ENCODE measurements around the gene KCNJ11.

KCNJ11 gene

DNA sequence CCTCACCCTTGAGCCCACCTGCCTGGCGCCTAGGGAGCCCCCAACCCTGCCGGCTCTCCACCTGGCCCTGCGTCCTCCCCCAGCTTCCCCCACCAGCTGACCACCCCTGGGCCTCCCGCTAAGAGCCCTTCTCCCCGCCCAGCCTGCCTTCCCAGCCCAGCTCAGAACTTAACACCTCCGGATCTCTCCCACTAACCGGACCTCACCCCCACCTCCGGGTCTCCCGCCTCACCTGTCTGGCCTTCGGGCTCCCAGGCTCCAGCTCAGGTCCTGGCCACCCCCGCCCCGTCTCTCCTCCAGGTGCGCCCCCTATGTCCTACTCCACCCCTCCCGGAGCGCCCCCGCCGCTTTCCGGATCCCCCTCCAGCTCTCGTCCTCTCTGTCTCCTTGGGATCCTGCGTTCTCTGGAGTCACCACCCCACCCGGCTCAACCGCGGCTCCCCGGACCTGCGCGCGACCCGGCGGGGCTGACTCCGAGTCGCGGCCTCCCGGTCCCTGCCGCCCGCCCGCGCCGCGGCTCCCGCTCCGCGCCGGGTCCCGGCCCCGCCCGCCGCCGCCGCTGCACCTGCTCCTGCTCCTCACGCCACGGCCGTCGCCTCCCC, at the start of gene KCNJ11:
TSS of gene KCNJ11 (minus strand) at position 51 of the 602 bp plus-strand sequence. CDS start 568 bp downstream, outside the sequence.
- peak; percentile 25 for DNase-seq (ENCODE audit: extremely low spot score)
- TF ChIP-seq, protein P1, sequence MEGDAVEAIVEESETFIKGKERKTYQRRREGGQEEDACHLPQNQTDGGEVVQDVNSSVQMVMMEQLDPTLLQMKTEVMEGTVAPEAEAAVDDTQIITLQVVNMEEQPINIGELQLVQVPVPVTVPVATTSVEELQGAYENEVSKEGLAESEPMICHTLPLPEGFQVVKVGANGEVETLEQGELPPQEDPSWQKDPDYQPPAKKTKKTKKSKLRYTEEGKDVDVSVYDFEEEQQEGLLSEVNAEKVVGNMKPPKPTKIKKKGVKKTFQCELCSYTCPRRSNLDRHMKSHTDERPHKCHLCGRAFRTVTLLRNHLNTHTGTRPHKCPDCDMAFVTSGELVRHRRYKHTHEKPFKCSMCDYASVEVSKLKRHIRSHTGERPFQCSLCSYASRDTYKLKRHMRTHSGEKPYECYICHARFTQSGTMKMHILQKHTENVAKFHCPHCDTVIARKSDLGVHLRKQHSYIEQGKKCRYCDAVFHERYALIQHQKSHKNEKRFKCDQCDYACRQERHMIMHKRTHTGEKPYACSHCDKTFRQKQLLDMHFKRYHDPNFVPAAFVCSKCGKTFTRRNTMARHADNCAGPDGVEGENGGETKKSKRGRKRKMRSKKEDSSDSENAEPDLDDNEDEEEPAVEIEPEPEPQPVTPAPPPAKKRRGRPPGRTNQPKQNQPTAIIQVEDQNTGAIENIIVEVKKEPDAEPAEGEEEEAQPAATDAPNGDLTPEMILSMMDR (IDR thresholded peaks at IDR 0.05; ENCODE audit: control extremely low read depth, extremely low read depth, low read depth, missing control alignments): no peak
- ChIA-PET CTCF (interaction anchor here (0.7 to 14.8 kb wide), 16 partner anchors 9 to 177 kb away, joined by 3 to 220 read pairs (median 4); partner anchors contain the start of gene OTOG), POLR2A (no interaction called here)

DNA sequence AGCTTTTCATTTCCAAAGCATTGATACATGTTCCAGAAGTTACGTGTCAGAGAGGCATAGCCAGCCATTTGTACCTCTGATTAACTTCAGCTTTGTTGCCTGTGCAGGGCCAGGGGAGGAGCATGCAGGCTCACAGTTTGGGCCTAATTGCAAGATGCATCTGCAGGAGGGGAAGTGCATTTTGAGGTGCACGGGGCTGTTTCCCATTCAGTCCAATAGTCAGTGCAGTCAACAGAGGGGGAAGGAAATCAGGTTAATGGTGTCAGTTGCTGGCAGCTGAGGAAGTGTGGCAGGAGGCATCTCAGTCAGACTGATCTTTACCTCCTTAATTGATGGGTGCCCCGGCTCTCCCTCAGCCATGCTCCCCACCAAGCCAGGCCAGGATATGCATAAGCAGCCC, 48.9 kb upstream of the KCNJ11 start:
- ChIA-PET CTCF (no interaction called here), POLR2A (interaction anchor here (0.7 kb wide), 1 partner anchor 1581 kb away, joined by 5 read pairs; no protein-coding TSS in a partner anchor)

DNA sequence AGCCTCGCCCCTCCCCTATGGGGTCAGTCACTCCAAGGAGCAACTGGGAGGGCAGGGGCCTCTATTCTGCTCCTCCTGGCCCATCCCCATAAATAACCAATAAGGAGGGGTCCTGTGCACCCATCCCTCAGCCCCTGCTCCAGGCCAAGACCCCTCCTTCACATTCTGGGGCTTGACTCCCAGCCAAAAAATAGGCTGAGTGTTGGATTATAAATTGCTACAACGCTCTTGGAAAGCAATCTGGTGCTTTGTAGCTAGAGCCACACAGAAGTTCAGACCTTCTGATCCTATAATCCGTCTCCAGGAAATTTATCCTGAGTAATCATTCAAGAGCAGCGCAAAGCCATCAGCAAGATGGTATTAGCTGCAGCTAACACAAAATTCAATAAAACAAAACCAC, 45.6 kb upstream of the KCNJ11 start:
- CTCF ChIA-PET: interaction anchor here (1.0 to 2.0 kb wide), 2 partner anchors 47 to 108 kb away, joined by 3 to 4 read pairs; no protein-coding TSS in a partner anchor
- TF ChIP-seq, protein P1 (IDR thresholded peaks at IDR 0.05; ENCODE audit: control extremely low read depth, extremely low read depth, low read depth, missing control alignments): no peak

More for the DNA sequence above, 48.9 kb upstream of the KCNJ11 start:
- DNase-seq (ENCODE audit: extremely low spot score): no peak
- TF ChIP-seq, protein P1 (IDR thresholded peaks at IDR 0.05; ENCODE audit: control extremely low read depth, extremely low read depth, low read depth, missing control alignments): no peak

DNA sequence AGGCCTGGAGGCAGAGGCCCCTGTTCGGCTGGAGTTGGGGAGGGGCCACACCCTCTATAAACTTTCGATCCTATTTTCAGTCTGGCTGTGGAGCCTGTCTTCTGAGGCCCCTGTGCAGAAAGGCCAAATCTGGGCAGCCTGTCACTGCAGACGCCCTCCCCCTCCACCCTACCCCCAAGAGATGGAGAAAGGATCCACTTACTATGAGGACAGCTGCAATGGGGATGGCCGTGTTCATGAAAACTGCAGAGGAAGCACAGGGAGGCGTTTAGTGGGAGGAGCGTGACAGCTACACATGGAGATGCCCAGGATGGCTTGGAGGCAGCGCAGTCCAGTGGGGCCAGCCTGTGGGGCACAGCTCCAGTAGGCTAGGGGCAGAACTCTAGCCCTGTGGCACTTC, 43.5 kb upstream of the KCNJ11 start:
- TF ChIP-seq, protein P1 (IDR thresholded peaks at IDR 0.05; ENCODE audit: control extremely low read depth, extremely low read depth, low read depth, missing control alignments): no peak
- no peak for DNase-seq (ENCODE audit: extremely low spot score)
- POLR2A ChIA-PET: no interaction called here
- CTCF ChIA-PET: interaction anchor here (1.0 to 1.8 kb wide), 3 partner anchors 14 to 96 kb away, joined by 3 to 4 read pairs (median 4); no protein-coding TSS in a partner anchor

More for the DNA sequence above, 45.6 kb upstream of the KCNJ11 start:
- no peak for DNase-seq (ENCODE audit: extremely low spot score)
- POLR2A ChIA-PET: no interaction called here

DNA sequence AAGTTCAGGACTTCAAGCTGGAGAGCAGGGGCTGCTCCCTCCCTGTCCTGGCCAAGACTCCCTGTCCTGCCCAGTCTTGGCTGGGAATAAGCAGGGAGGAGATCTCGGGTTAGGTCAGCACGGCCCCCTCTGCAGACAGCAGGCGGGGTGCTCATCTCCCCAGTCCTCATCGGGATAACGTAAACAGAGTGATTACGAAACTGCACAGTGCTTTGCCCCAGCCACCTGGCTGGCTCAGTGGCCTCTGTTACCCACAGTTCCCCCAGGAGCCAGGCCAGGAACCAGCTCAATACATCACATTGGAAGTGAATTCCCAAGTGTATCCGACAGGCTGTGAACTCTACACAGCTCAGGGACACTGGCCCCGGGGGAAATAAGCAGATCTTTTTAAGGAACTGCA, 42.7 kb upstream of the KCNJ11 start:
- ChIA-PET POLR2A (no interaction called here), CTCF (interaction anchor here (1.5 to 1.8 kb wide), 3 partner anchors 11 to 97 kb away, joined by 4 read pairs; no protein-coding TSS in a partner anchor)
- TF ChIP-seq, protein P1 (IDR thresholded peaks at IDR 0.05; ENCODE audit: control extremely low read depth, extremely low read depth, low read depth, missing control alignments): no peak
- DNase-seq (ENCODE audit: extremely low spot score): no peak

DNA sequence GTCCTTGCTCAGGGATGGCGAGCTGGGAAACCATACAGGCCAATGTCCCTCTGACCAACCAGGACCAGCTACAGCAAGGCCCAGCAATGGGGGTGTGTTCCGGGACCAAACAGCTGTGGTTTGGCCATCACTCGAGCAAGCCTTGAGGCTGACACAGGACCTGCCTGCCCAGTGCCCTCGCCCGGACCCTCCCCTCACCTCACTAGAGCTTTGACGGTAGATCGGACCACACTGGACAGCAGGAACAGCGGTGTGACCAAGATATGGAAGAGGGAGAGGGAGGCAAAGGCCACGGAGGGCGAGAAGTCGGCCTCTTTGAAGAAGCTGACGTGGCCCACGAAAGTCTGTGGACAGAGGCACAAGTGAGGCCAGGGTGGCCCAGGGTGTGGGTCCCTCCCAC, 42.2 kb upstream of the KCNJ11 start:
- TF ChIP-seq, protein P1 (IDR thresholded peaks at IDR 0.05; ENCODE audit: control extremely low read depth, extremely low read depth, low read depth, missing control alignments): no peak
- CTCF ChIA-PET: interaction anchor here (0.9 to 2.2 kb wide), 3 partner anchors 10 to 47 kb away, joined by 3 to 7 read pairs (median 4); no protein-coding TSS in a partner anchor
- DNase-seq (ENCODE audit: extremely low spot score): no peak
- POLR2A ChIA-PET: no interaction called here

All from GM10248 (cell line).